SU-DHL-6 (cell line): ENCODE data around the gene MYCT1.

Source experiments
- H2AFZ ChIP-seq: fragments of 200-600 bp; sonication (generic); 2 replicates; pipeline ENCODE4 v1.6.1; 2014; ENCODE audit warnings: low read depth, mild to moderate bottlenecking, moderate library complexity, mixed read lengths, antibody characterized with exemption, low read length; ENCODE audit not compliant: severe bottlenecking
- H3F3A ChIP-seq: fragments of 200-600 bp; shearing (Covaris generic); 2 replicates; pipeline ENCODE4 v1.6.0; 2016; ENCODE audit warnings: antibody characterized with exemption, mild to moderate bottlenecking; ENCODE audit not compliant: insufficient read depth
- H3K27ac ChIP-seq: fragments of 200-600 bp; sonication (generic); 2 replicates; pipeline ENCODE4 v1.5.1; 2016; ENCODE audit warnings: low read depth, mild to moderate bottlenecking, low read length, moderate library complexity, mixed read lengths
- H3K27me3 ChIP-seq: fragments of 200-600 bp; sonication (generic), shearing (Covaris generic); 2 replicates; pipeline ENCODE4 v1.6.0; 2014; ENCODE audit warnings: mild to moderate bottlenecking, low read length
- H3K36me3 ChIP-seq: fragments of 200-600 bp; sonication (generic); 2 replicates; pipeline ENCODE4 v1.6.1; 2014; ENCODE audit warnings: mild to moderate bottlenecking, low read length, mixed read lengths
- H3K4me2 ChIP-seq: fragments of 300-600, 200-600 bp; shearing (Covaris generic), sonication (generic); 2 replicates; pipeline ENCODE4 v1.6.0; 2014; ENCODE audit warnings: low read length, low read depth, mild to moderate bottlenecking; ENCODE audit not compliant: poor library complexity, severe bottlenecking
- H3K4me3 ChIP-seq: fragments of 200-600 bp; sonication (generic); 2 replicates; pipeline ENCODE4 v1.5.1; 2014; ENCODE audit warnings: antibody characterized with exemption, low read length, mild to moderate bottlenecking, mixed read lengths; ENCODE audit not compliant: insufficient read depth, poor library complexity, severe bottlenecking
- H3K79me2 ChIP-seq: fragments of 200-600 bp; sonication (generic); 2 replicates; pipeline ENCODE4 v1.6.1; 2014; ENCODE audit warnings: mild to moderate bottlenecking, low read length, moderate library complexity; ENCODE audit not compliant: insufficient read depth
- H3K9ac ChIP-seq: fragments of 200-600 bp; sonication (generic); 2 replicates; pipeline ENCODE4 v1.7.0; 2014; ENCODE audit warnings: mild to moderate bottlenecking, low read length
- H3K9me2 ChIP-seq: fragments of 200-600 bp; sonication (generic); replicated peaks from 2 replicates; pipeline ENCODE4 v1.6.1; 2014; ENCODE audit warnings: low read length; ENCODE audit not compliant: insufficient read depth
- H3K9me3 ChIP-seq: fragments of 200-600 bp; sonication (generic); 2 replicates; pipeline ENCODE4 v1.6.1; 2014; ENCODE audit warnings: low read length, mixed read lengths; ENCODE audit not compliant: insufficient read depth
- H4K20me1 ChIP-seq: fragments of 200-600 bp; sonication (generic); 2 replicates; pipeline ENCODE4 v1.6.1; 2014; ENCODE audit warnings: low read depth, mild to moderate bottlenecking, antibody characterized with exemption, low read length, moderate library complexity, mixed read lengths
- EZH2phosphoT487 ChIP-seq: fragments of 200-600 bp; sonication (generic), shearing (Covaris generic); conservative IDR thresholded peaks from 2 replicates; pipeline ENCODE4 v1.6.1; 2018; ENCODE audit warnings: mild to moderate bottlenecking, antibody characterized with exemption, low read length, moderate library complexity, mixed read lengths
- TF ChIP-seq, protein P1 (sequence below): fragments of 200-600 bp; sonication (generic); IDR thresholded peaks from one replicate; pipeline ENCODE4 v1.5.1; 2017; ENCODE audit warnings: antibody characterized with exemption, mild to moderate bottlenecking, low read length, moderate library complexity; ENCODE audit not compliant: insufficient read depth, poor library complexity, severe bottlenecking

Gene MYCT1

DNA sequence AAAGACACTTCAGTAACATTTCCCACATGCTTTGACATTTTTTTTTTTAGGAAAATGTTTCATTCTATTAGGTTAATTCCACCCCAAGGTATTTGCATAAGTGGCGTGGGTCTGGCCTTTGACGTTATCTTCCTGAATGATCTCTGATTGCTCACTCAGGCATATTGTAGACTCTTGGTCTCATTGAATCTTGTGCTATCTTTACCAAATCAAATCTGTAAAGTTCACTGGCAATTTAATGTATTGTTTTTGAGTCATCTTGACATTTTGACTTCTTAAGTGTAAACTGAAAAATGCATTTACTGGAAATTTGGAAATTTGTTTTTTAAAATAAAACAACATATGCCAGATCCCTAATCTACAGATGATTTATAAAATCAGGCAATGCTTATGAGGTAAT lies 36.9 kb downstream of the MYCT1 start:
- H4K20me1 ChIP-seq, result no peaks in the 10 kb centered on the region
- no peaks in the 10 kb centered on the region for H3K9me3 ChIP-seq
- no peaks in the 10 kb centered on the region for H3F3A ChIP-seq
- H3K27ac ChIP-seq, result no peak overlapping the region
- no peak overlapping the region for H3K4me2 ChIP-seq
- H2AFZ ChIP-seq, result no peak overlapping the region
- H3K79me2 ChIP-seq, result no peaks in the 10 kb centered on the region
- H3K27me3 ChIP-seq, result no peaks in the 10 kb centered on the region
- no peaks in the 10 kb centered on the region for H3K36me3 ChIP-seq
- no peak overlapping the region for H3K9ac ChIP-seq
- TF ChIP-seq, protein P1, sequence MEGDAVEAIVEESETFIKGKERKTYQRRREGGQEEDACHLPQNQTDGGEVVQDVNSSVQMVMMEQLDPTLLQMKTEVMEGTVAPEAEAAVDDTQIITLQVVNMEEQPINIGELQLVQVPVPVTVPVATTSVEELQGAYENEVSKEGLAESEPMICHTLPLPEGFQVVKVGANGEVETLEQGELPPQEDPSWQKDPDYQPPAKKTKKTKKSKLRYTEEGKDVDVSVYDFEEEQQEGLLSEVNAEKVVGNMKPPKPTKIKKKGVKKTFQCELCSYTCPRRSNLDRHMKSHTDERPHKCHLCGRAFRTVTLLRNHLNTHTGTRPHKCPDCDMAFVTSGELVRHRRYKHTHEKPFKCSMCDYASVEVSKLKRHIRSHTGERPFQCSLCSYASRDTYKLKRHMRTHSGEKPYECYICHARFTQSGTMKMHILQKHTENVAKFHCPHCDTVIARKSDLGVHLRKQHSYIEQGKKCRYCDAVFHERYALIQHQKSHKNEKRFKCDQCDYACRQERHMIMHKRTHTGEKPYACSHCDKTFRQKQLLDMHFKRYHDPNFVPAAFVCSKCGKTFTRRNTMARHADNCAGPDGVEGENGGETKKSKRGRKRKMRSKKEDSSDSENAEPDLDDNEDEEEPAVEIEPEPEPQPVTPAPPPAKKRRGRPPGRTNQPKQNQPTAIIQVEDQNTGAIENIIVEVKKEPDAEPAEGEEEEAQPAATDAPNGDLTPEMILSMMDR, result no peak
- TF ChIP-seq EZH2phosphoT487, result no peak
- no peaks in the 10 kb centered on the region for H3K9me2 ChIP-seq
- H3K4me3 ChIP-seq, result no peak overlapping the region

DNA sequence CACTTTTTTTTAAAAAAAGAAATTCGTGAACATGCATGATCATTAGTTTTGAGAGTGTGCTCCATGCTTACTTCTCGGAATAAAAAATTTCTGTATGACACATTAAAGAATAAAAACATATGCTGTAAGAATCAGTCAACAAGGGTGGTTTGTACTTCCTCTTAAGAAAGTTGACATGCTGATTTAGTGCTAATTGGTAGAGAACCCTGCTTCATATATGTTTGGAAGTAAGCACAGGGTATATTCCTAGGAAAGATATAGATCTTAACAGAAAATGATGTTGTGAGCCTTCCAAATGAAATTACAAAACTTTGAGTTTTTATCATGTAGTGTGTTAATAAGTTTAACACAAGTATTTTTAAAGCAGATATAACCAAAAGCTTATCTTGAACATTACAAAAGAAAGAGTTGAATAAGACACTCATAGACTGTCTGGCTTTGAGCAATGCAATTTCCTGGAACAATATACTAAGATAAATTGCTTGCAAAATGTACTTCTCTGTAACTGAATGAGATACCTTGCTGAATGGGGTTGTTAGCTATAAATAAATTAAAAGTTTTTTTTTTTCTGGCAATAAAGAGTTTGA lies 39.1 kb downstream of the MYCT1 start:
- TF ChIP-seq EZH2phosphoT487, result no peak
- TF ChIP-seq, protein P1, result no peak
- H3K79me2 ChIP-seq, result no peaks in the 10 kb centered on the region
- no peaks in the 10 kb centered on the region for H4K20me1 ChIP-seq
- no peaks in the 10 kb centered on the region for H3K9me2 ChIP-seq
- no peaks in the 10 kb centered on the region for H3F3A ChIP-seq
- no peak overlapping the region for H3K27ac ChIP-seq
- no peak overlapping the region for H3K9ac ChIP-seq
- H3K36me3 ChIP-seq, result no peaks in the 10 kb centered on the region
- no peak overlapping the region for H3K4me3 ChIP-seq
- H2AFZ ChIP-seq, result no peak overlapping the region
- H3K27me3 ChIP-seq, result no peaks in the 10 kb centered on the region
- no peak overlapping the region for H3K4me2 ChIP-seq
- H3K9me3 ChIP-seq, result no peaks in the 10 kb centered on the region

DNA sequence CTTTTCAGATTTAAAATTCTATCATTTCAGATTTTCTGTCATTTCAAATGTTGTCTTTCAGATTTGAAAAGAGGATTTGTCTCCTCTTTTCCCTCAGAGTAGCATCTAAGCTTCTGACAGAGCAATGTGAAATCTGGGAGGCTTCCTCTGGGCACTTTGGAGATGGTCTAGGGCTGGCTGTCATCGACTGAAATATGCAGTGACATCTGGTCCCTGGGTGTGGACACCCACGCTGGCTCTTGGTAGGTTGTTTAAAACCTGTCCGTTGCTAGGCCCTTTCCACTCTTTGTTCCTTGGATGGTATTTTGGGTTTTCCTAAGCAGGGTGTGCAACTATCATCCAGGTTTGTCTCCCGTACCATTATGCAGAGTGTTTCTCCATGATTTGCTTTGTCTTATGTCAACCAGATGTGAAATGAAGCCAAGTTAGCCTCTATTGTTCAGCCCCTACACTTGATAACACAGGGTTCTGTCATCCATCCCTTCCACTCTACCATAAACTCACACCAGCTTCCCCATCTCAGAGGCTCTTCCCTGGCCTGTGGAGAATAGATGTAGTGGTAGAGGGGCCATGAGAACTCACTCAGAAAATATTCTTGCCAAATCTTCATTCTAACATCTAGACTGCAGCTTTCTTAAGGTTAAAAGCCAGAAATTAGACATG lies 47.9 kb downstream of the MYCT1 start:
- no peaks in the 10 kb centered on the region for H3F3A ChIP-seq
- H3K27ac ChIP-seq, result no peak overlapping the region
- no peak overlapping the region for H3K4me2 ChIP-seq
- no peaks in the 10 kb centered on the region for H3K27me3 ChIP-seq
- no peaks in the 10 kb centered on the region for H3K9me3 ChIP-seq
- H4K20me1 ChIP-seq, result no peaks in the 10 kb centered on the region
- TF ChIP-seq, protein P1, result no peak
- no peak for TF ChIP-seq EZH2phosphoT487
- H3K9ac ChIP-seq, result no peak overlapping the region
- H3K79me2 ChIP-seq, result no peaks in the 10 kb centered on the region
- no peak overlapping the region for H2AFZ ChIP-seq
- H3K9me2 ChIP-seq, result no peaks in the 10 kb centered on the region
- H3K36me3 ChIP-seq, result no peaks in the 10 kb centered on the region
- H3K4me3 ChIP-seq, result no peak overlapping the region
